ENCODE data around the gene LTBP3.

LTBP3 gene

DNA sequence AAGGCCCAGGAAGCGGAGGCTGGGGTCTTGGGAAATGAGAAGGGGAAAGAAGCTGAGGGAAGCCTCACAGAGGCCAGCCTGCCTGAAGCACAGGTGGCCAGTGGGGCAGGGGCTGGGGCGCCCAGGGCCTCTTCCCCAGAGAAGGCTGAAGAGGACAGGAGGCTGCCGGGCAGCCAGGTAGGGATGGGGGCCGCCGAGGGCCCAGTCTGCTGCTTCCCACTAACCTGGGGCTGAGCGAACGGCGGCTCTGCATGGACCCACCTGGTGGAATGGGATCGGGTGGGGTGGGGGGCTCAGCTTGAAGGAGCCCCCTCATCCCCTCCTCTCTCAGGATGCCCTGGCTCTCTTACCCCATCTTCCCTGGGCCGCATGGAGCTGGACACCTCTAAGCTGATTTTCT, 25.4 kb upstream of the LTBP3 start:
- no CpG with 5 or more reads among the region's 10 CpGs for WGBS (ENCODE audit: extremely low coverage, insufficient coverage, insufficient read length)

GRCh38 chr11:65581928-65582327, 23.8 kb upstream of the LTBP3 start:
- Histone ChIP-seq H3K4ac (ENCODE audit: low read depth, low read length) (no peak overlapping the region), H4K91ac (ENCODE audit: low read depth, low read length) (no peak overlapping the region), H3K23ac (ENCODE audit: low read length) (no peak overlapping the region), H4K12ac (ENCODE audit: low read depth, low read length) (no peak overlapping the region), H3K36me3 (ENCODE audit: control insufficient read depth in 1 of 2, insufficient read depth in 2 of 2, low read length in 2 of 2) (peaks cover 22 to 29% of the 10 kb centered on the region in 2 experiments), H3K9ac (ENCODE audit: low read length) (no peak overlapping the region), H3K4me3 (ENCODE audit: low read depth, low read length) (no peak overlapping the region), H3K4me1 (ENCODE audit: control insufficient read depth in 1 of 2, insufficient read depth in 2 of 2, low read length in 2 of 2) (peaks cover 0 to 3% of the 10 kb centered on the region in 2 experiments), H3K27ac (ENCODE audit: low read depth, low read length) (no peak overlapping the region), H3K27me3 (ENCODE audit: insufficient read depth, low read length) (no peaks in the 10 kb centered on the region), H3K18ac (ENCODE audit: low read length) (no peak overlapping the region), H2BK12ac (ENCODE audit: low read length) (no peak overlapping the region), H3K14ac (ENCODE audit: low read length) (no peak overlapping the region), H3K9me3 (ENCODE audit: insufficient read depth, low read depth, low read length) (no peaks in the 10 kb centered on the region), H2BK5ac (ENCODE audit: low read depth, low read length, poor library complexity) (no peak overlapping the region), H2BK120ac (ENCODE audit: insufficient read depth, low read length, poor library complexity) (no peak overlapping the region), H3K79me2 (ENCODE audit: control insufficient read depth, insufficient read depth, low read length, poor library complexity) (no peaks in the 10 kb centered on the region), H3K79me1 (ENCODE audit: low read length) (no peaks in the 10 kb centered on the region), H2AFZ (ENCODE audit: insufficient read depth, low read length, poor library complexity) (no peak overlapping the region), H2AK5ac (ENCODE audit: low read length) (no peak overlapping the region), H3K4me2 (ENCODE audit: low read length) (no peak overlapping the region), H4K8ac (ENCODE audit: low read depth, low read length) (no peak overlapping the region)
- no peak for DNase-seq
- no CpG with 5 or more reads among the region's 3 CpGs for WGBS (ENCODE audit: extremely low coverage, insufficient coverage, insufficient read length)

More for the DNA sequence above, 25.4 kb upstream of the LTBP3 start:
- Histone ChIP-seq H3K4me2 (ENCODE audit: low read length) (no peak overlapping the region), H3K23ac (ENCODE audit: low read length) (no peak overlapping the region), H4K12ac (ENCODE audit: low read depth, low read length) (no peak overlapping the region), H3K79me1 (ENCODE audit: low read length) (no peaks in the 10 kb centered on the region), H3K27me3 (ENCODE audit: insufficient read depth, low read length) (no peaks in the 10 kb centered on the region), H3K18ac (ENCODE audit: low read length) (no peak overlapping the region), H4K91ac (ENCODE audit: low read depth, low read length) (no peak overlapping the region), H3K36me3 (ENCODE audit: control insufficient read depth in 1 of 2, insufficient read depth in 2 of 2, low read length in 2 of 2) (peaks cover 22 to 31% of the 10 kb centered on the region in 2 experiments), H2BK12ac (ENCODE audit: low read length) (no peak overlapping the region), H2BK5ac (ENCODE audit: low read depth, low read length, poor library complexity) (no peak overlapping the region), H2BK120ac (ENCODE audit: insufficient read depth, low read length, poor library complexity) (no peak overlapping the region), H3K79me2 (ENCODE audit: control insufficient read depth, insufficient read depth, low read length, poor library complexity) (no peaks in the 10 kb centered on the region), H4K8ac (ENCODE audit: low read depth, low read length) (no peak overlapping the region), H3K14ac (ENCODE audit: low read length) (no peak overlapping the region), H2AFZ (ENCODE audit: insufficient read depth, low read length, poor library complexity) (no peak overlapping the region), H3K9ac (ENCODE audit: low read length) (no peak overlapping the region), H3K4ac (ENCODE audit: low read depth, low read length) (no peak overlapping the region), H2AK5ac (ENCODE audit: low read length) (no peak overlapping the region), H3K4me1 (ENCODE audit: control insufficient read depth in 1 of 2, insufficient read depth in 2 of 2, low read length in 2 of 2) (peaks cover 0 to 3% of the 10 kb centered on the region in 2 experiments), H3K9me3 (ENCODE audit: insufficient read depth, low read depth, low read length) (no peaks in the 10 kb centered on the region), H3K27ac (ENCODE audit: low read depth, low read length) (no peak overlapping the region), H3K4me3 (ENCODE audit: low read depth, low read length) (no peak overlapping the region)
- DNase-seq: no peak

GRCh38 chr11:65580756-65581155, 22.6 kb upstream of the LTBP3 start:
- Histone ChIP-seq H3K79me2 (ENCODE audit: control insufficient read depth, insufficient read depth, low read length, poor library complexity) (peaks cover 7% of the 10 kb centered on the region), H3K4me3 (ENCODE audit: low read depth, low read length) (no peak overlapping the region), H3K27me3 (ENCODE audit: insufficient read depth, low read length) (no peaks in the 10 kb centered on the region), H4K91ac (ENCODE audit: low read depth, low read length) (no peak overlapping the region), H2BK120ac (ENCODE audit: insufficient read depth, low read length, poor library complexity) (no peak overlapping the region), H2BK12ac (ENCODE audit: low read length) (no peak overlapping the region), H3K9ac (ENCODE audit: low read length) (no peak overlapping the region), H3K4me1 (ENCODE audit: control insufficient read depth in 1 of 2, insufficient read depth in 2 of 2, low read length in 2 of 2) (peaks cover 5 to 11% of the 10 kb centered on the region in 2 experiments), H3K23ac (ENCODE audit: low read length) (no peak overlapping the region), H3K18ac (ENCODE audit: low read length) (no peak overlapping the region), H3K4ac (ENCODE audit: low read depth, low read length) (no peak overlapping the region), H4K12ac (ENCODE audit: low read depth, low read length) (no peak overlapping the region), H3K36me3 (ENCODE audit: control insufficient read depth in 1 of 2, insufficient read depth in 2 of 2, low read length in 2 of 2) (peaks cover 22 to 29% of the 10 kb centered on the region in 2 experiments), H3K27ac (ENCODE audit: low read depth, low read length) (no peak overlapping the region), H3K14ac (ENCODE audit: low read length) (no peak overlapping the region), H4K8ac (ENCODE audit: low read depth, low read length) (no peak overlapping the region), H3K9me3 (ENCODE audit: insufficient read depth, low read depth, low read length) (no peaks in the 10 kb centered on the region), H3K79me1 (ENCODE audit: low read length) (peaks cover 3% of the 10 kb centered on the region), H3K4me2 (ENCODE audit: low read length) (no peak overlapping the region), H2BK5ac (ENCODE audit: low read depth, low read length, poor library complexity) (no peak overlapping the region), H2AFZ (ENCODE audit: insufficient read depth, low read length, poor library complexity) (no peak overlapping the region), H2AK5ac (ENCODE audit: low read length) (no peak overlapping the region)
- WGBS (ENCODE audit: extremely low coverage, insufficient coverage, insufficient read length): no CpG with 5 or more reads among the region's 8 CpGs
- DNase-seq: no peak

DNA sequence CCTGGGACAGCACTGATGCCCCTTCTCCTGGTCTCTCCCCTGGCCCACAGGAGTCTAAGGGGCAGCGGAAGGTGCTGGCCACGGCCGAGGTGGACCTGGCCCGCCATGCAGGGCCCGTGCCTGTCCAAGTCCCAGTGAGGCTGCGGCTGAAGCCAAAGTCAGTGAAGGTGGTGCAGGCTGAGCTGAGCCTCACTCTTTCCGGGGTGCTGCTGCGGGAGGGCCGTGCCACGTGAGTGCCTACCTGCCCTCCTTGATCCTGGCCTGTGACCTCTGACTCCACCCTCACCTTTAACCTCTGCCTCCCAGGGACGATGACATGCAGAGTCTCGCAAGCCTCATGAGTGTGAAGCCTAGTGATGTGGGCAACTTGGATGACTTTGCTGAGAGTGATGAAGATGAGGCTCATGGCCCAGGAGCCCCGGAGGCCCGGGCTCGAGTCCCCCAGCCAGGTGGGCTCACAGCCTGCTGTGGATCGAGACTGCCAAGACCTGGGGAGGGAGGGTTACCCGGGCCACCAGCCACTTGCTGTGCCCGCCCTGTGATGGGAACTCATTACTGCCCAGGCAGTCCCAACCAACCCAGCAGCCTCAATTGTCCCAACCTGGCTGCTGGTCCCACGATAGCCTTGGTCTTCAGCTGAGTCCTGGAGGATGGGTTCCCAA, 22.0 kb upstream of the LTBP3 start:
- Histone ChIP-seq H3K14ac (ENCODE audit: low read length) (no peak overlapping the region), H3K79me1 (ENCODE audit: low read length) (peaks cover 6% of the 10 kb centered on the region), H2AFZ (ENCODE audit: insufficient read depth, low read length, poor library complexity) (no peak overlapping the region), H2BK12ac (ENCODE audit: low read length) (no peak overlapping the region), H3K27me3 (ENCODE audit: insufficient read depth, low read length) (no peaks in the 10 kb centered on the region), H2BK120ac (ENCODE audit: insufficient read depth, low read length, poor library complexity) (no peak overlapping the region), H4K91ac (ENCODE audit: low read depth, low read length) (no peak overlapping the region), H3K4ac (ENCODE audit: low read depth, low read length) (no peak overlapping the region), H3K79me2 (ENCODE audit: control insufficient read depth, insufficient read depth, low read length, poor library complexity) (peaks cover 7% of the 10 kb centered on the region), H3K9ac (ENCODE audit: low read length) (no peak overlapping the region), H3K4me3 (ENCODE audit: low read depth, low read length) (no peak overlapping the region), H2AK5ac (ENCODE audit: low read length) (no peak overlapping the region), H3K4me2 (ENCODE audit: low read length) (no peak overlapping the region), H3K27ac (ENCODE audit: low read depth, low read length) (no peak overlapping the region), H3K18ac (ENCODE audit: low read length) (no peak overlapping the region), H4K12ac (ENCODE audit: low read depth, low read length) (no peak overlapping the region), H3K9me3 (ENCODE audit: insufficient read depth, low read depth, low read length) (no peaks in the 10 kb centered on the region), H2BK5ac (ENCODE audit: low read depth, low read length, poor library complexity) (no peak overlapping the region), H3K4me1 (ENCODE audit: control insufficient read depth in 1 of 2, insufficient read depth in 2 of 2, low read length in 2 of 2) (peaks cover 9 to 17% of the 10 kb centered on the region in 2 experiments), H3K36me3 (ENCODE audit: control insufficient read depth in 1 of 2, insufficient read depth in 2 of 2, low read length in 2 of 2) (peaks cover 20 to 29% of the 10 kb centered on the region in 2 experiments), H4K8ac (ENCODE audit: low read depth, low read length) (no peak overlapping the region), H3K23ac (ENCODE audit: low read length) (no peak overlapping the region)
- DNase-seq: no peak
- WGBS (ENCODE audit: extremely low coverage, insufficient coverage, insufficient read length): no CpG with 5 or more reads among the region's 19 CpGs

Measured in trophoblast cell (in vitro differentiated cells and primary cell).